ENCODE measurements around the gene REXO1. TPM values are rescaled to one million over a fixed set of nuclear protein-coding genes. Genes with fewer than 3 reads are reported as not detected.

The REXO1 gene
- total and polyA plus RNA-seq, 9 of the 15 experiments (the other 6 are each of a cell fraction or from before 2014, with no cell fraction given) = 0.04 to 63.3 (median 15.8) TPM

- no peak for TF ChIP-seq ARID3B (CRISPR knock-in tag; IDR thresholded peaks at IDR 0.05; ENCODE audit: borderline replicate concordance)
- no peak for TF ChIP-seq ZNF184 (CRISPR knock-in tag; IDR thresholded peaks at IDR 0.05)
- TF ChIP-seq TCF15 (CRISPR knock-in tag; IDR thresholded peaks at IDR 0.05) = no peak
- no peak for TF ChIP-seq SMARCC2 (IDR thresholded peaks at IDR 0.05; ENCODE audit: low read depth)
- no peak for TF ChIP-seq NELFE (IDR thresholded peaks at IDR 0.05; ENCODE audit: insufficient read depth, insufficient read length)
- TF ChIP-seq KLF16 (IDR thresholded peaks at IDR 0.05) = no peak
- TF ChIP-seq ZBTB33 (CRISPR knock-in tag; IDR thresholded peaks at IDR 0.05) = no peak
- TF ChIP-seq ZNF76 (CRISPR knock-in tag; IDR thresholded peaks at IDR 0.05; ENCODE audit: borderline replicate concordance) = no peak
- TF ChIP-seq VEZF1 (CRISPR knock-in tag; IDR thresholded peaks at IDR 0.05) = peak; percentile 93
- TF ChIP-seq NR1H2 (CRISPR knock-in tag; IDR thresholded peaks at IDR 0.05) = no peak
- TF ChIP-seq, protein P1, sequence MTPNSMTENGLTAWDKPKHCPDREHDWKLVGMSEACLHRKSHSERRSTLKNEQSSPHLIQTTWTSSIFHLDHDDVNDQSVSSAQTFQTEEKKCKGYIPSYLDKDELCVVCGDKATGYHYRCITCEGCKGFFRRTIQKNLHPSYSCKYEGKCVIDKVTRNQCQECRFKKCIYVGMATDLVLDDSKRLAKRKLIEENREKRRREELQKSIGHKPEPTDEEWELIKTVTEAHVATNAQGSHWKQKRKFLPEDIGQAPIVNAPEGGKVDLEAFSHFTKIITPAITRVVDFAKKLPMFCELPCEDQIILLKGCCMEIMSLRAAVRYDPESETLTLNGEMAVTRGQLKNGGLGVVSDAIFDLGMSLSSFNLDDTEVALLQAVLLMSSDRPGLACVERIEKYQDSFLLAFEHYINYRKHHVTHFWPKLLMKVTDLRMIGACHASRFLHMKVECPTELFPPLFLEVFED (CRISPR knock-in tag; conservative IDR thresholded peaks at IDR 0.05) = no peak
Measured at GRCh38 chr19:1767464-1767933, 80.8 kb downstream of the REXO1 start (continued).

All from K562 (cell line).